Raji (cell line): ENCODE data around the gene STRN4.

Experiments used
- POLR2A ChIP-seq: IDR thresholded peaks from 2 replicates; pipeline ENCODE4 v1.6.1; 2011; ENCODE audit warnings: low read depth, low read length, control low read depth; ENCODE audit not compliant: insufficient read depth

STRN4 gene

DNA sequence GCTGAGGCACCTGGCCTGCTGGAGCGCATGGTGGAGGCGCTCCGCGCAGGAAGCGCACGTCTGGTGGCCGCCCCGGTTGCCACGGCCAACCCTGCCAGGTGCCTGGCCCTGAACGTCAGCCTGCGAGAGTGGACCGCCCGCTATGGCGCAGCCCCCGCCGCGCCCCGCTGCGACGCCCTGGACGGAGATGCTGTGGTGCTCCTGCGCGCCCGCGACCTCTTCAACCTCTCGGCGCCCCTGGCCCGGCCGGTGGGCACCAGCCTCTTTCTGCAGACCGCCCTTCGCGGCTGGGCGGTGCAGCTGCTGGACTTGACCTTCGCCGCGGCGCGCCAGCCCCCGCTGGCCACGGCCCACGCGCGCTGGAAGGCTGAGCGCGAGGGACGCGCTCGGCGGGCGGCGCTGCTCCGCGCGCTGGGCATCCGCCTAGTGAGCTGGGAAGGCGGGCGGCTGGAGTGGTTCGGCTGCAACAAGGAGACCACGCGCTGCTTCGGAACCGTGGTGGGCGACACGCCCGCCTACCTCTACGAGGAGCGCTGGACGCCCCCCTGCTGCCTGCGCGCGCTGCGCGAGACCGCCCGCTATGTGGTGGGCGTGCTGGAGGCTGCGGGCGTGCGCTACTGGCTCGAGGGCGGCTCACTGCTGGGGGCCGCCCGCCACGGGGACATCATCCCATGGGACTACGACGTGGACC, 9.7 kb upstream of the STRN4 start:
- no peak for TF ChIP-seq POLR2A

DNA sequence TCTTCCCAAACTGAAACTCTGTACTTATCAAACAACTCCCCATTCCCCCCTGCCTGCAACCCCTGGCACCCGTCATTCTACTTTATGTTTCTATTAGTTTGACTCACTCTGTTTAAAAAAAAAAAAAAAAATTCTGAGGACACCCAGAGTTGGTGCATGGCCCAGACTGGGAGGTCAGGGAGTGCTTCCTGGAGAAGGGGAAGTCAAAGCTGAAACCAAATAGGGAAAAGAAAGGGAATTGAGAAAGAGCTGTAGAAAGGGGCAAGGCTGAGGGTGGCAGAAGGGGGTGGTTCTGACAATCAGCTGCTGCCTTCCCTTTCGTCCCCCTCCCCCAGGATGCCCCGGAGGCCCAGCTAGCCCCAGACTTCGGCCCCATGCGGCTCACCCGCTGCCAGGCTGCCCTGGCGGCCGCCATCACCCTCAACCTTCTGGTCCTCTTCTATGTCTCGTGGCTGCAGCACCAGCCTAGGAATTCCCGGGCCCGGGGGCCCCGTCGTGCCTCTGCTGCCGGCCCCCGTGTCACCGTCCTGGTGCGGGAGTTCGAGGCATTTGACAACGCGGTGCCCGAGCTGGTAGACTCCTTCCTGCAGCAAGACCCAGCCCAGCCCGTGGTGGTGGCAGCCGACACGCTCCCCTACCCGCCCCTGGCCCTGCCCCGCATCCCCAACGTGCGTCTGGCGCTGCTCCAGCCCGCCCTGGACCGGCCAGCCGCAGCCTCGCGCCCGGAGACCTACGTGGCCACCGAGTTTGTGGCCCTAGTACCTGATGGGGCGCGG, 9.0 kb upstream of the STRN4 start:
- TF ChIP-seq POLR2A: no peak

DNA sequence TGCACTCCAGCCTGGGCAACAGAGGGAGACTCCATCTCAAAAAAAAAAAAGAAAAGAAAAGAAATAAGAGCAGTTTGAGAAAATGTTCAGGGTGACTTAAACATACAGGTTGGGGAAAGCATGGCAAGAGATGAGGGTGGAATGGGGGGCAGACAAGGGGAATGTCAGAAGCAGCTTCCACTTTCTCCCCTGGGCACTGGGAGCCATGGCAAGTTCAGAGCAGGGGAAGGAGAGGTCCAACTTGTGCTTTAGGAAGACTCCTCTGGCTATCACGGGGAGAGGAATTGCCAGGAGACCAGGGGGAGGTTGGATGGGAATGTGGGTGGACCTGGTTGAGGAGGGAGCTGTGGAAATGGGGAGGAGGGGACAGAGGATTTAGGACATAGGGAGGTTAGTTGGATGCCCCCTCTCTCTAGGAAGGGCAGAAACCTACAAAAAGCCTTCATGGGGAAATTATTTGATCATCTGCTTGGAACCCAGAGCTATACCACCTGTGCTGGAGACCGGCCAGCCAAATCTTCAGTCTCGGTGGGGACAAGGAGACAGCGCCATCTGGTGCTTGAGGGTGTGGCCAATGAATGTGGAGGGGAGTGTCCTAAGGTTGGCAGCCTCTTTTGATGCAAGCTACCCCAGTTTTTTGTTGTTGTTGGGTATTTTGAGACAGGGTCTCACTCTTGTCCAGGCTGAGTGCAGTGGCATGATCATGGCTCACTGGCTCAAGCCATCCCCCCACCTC, 7.3 kb upstream of the STRN4 start:
- TF ChIP-seq POLR2A: no peak

DNA sequence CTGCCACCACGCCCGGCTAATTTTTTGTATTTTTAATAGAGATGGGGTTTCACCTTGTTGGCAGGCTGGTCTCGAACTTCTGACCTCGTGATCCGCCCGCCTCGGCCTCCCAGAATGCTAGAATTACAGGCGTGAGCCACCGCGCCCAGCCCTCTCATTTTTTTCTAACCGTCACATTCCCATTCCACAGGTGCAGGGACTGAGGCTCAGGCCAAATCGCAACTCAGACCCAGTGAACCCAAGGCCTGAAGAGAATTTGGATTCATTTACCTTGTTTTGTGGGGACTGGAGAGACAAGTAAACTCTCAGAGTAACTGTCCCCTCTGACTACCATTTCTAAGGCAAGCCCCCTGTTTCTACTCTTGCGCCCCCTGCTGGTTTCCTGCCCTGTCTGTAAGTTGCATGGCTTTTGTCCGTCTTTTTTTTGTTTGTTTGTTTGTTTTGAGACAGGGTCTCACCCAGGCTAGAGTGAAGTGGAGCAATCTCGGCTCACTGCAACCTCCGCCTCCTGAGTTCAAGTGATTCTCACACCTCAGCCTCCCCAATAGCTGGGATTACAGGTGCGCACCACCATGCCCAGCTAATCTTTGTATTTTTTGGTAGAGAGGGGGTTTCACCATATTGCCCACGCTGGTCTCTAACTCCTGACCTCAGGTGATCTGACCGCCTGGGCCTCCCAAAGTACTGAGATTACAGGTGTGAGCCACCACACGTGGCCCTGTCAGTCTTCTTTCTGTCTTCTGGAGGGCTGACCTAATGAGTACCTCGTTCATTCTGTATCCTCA, 2.3 kb upstream of the STRN4 start:
- no peak for TF ChIP-seq POLR2A

DNA sequence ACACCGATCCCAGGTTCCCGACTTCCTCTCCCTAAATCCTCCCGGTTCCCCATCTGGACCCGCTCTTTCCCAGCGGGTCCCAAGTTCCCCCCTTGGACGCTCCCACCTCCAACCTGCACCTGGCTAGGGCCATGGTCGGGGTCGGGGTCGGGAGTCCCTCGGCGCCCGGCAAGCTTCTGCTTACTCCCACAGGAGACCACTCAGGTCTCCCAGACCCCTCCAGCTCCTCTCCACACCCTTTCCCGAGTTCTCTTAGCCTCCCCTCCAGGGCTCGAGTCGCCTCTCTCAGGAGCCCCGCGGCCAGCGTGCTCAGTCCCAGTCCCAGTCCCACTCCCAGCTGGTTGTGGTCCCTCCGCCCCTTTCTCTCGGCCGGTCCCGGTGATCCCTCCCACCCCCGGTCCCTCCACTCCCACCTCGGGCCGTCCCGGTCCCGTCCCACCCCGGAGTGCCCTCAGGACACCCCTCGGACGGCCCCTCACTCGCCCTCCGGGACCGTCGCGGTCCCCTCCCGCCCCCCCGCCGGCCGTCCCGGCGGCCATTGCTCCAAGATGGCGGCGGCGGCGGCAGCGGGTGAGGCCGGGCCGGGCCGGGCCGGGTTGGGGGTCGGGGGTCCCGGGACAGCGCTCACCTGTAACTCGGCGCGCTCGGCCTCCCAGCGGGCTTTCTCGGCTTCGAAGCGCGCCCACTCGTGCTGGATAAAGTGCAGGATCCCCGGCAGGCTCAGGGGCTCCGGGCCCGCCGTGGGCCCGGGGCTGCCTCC, 549 bp downstream of the STRN4 start, which contains the start of gene FKRP:
Gene FKRP (plus strand): TSS at position 537 of the 760 bp plus-strand sequence. CDS start 9,394 bp downstream, outside the sequence.
- no peak for TF ChIP-seq POLR2A

DNA sequence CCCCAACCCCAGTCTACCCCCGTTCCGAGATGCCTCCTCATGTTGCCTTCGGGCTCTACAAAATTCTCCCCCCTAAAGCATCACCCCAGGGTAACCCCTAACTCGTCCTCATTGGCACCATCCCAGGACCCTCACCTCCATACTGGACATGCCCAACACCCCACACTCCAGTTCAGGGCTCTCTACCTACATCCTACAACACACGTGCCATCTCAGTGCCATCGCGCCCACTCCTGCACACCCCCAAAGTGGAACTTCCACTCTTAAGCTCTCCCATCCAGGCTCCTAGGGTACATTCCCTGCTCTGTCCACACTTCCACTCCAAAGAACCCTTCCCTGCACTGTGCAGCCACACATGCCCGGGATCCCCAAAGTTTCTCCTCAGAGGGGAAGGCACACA, 1.2 kb downstream of the STRN4 start:
- no peak for TF ChIP-seq POLR2A

DNA sequence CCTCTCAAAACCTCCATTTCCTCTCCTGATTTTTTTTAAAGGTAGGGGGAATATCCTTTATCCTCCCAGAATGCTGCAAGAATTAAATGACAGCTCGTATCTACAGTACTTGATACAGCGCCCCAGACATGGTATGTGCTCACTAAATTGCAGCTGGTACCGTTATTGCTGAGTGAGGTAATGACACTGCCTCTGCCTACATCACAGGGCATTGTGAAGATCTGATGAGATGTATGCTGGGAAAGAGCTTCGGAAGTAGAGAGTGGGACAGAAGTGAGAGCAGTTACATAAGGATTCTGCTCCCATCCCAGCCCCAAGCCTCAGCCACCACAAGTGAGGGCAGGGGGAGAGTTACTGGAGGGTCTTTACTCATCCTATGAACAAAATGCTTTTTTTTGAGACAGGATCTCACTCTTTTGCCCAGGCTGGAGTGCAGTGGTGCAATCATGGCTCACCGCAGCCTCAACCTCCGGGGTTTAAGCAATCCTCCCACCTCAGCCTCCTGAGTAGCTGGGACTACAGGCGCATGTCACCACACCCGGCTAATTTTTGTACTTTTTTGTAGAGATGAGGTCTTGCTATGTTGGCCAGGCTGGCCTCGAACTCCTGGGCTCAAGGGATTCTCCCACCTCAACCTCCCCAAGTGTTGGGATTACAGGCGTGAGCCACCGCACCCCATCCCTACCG, 2.1 kb downstream of the STRN4 start:
- TF ChIP-seq POLR2A: no peak

DNA sequence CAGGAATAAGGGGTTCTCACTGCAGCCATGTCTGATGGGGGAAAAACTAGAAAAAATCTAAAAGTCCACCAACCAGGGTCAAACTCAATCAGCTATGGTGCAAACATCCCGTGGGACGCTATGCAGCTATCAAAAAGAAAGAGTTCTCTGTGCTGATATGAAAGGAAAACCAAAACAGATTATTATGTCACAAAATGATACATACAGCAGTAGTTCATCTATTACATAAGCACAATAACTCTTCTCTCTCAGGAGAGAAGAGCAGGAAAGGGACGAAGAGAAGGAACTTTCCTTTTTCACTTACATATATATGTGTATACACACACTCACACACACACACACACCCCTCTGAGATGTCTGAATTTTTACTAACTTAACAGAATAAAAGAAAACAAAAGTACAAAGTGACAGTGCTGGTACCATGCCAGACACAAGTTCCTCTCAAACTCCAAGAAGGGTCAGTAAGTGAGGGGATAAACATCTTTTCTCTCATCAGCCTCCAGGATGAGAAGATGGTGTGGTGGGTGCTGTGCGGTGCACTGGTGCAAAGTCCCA, 3.2 kb downstream of the STRN4 start:
- no peak for TF ChIP-seq POLR2A

DNA sequence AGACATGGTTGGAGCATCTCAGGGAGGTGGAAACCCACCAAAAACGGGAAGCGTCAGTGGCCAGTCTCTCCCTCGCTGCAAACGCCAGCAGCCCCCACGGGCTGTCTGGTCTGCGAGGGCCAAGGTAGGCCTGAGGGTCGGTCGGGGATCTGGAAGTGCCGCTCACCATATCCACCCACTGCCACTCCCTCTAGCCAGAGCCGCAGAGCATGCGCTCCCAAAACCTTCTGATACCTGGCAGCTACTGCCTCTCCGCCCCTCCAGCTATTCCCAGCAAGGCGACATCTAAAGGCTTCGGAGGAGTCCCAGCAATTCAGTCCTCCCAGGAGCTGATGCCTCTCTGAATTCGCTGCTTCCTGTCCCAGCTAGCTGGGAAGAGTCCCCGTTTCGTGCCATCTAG, 4.8 kb downstream of the STRN4 start:
- no peak for TF ChIP-seq POLR2A

DNA sequence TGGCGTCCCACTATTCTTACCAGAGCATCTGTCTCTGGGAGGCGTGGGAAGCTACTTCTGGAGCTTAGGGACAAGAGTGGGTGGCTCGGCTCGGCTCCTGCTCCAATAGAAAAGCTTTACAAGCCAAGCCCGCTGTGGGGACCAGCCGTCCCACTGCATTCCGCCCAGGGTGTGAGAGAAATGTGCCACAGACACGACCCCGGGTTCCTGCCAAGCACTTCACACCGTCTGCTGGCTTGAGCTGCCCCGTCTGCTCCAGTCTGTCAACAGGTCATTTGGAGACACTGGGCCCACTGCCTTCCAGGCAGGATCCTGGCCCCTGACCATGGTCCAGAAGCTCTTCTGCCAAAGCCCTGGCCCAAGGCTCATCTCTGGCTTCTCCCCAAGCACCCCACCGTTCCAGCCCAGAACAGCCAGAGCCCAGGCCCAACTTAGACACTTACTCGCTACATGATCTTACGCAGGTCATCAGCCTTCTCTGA, 6.9 kb downstream of the STRN4 start:
- no peak for TF ChIP-seq POLR2A

DNA sequence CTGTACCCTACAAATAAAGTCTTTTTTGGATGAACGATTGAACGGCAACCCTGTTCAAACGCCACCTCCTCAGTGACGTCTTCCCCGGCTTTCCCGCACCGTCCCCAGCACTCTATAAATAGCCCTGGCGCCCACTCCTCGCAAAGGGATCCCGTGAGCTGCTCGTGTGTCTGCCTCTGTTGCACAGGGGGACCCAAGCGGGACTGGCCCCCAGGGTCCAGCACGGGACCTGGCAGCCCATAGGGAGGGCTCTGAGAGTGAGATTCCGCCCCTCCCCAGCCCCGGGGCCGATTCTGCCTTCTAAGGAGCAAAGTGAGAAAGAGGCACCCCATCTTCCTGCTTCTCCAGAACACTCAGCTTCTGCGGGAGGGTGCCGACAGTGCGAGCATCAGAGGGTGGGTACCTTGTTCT, 8.5 kb downstream of the STRN4 start:
- no peak for TF ChIP-seq POLR2A

DNA sequence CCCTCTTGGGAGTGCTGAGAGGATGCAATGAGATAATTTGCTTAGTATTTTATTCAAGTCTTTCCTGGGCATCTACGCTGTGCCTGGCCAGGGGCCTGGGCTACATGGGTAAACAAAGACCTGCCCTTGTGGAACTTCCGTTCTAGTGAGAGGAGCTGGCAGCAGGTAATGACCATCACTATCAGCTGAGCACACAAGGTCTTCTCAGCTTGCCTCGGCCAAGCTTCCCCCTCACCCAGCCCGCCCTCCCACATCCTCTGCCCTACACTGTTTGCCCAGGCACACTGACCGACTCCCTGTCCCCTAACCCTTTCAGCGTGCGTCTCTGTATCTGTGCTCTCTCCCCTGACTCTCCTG, 9.0 kb downstream of the STRN4 start:
- TF ChIP-seq POLR2A: no peak

DNA sequence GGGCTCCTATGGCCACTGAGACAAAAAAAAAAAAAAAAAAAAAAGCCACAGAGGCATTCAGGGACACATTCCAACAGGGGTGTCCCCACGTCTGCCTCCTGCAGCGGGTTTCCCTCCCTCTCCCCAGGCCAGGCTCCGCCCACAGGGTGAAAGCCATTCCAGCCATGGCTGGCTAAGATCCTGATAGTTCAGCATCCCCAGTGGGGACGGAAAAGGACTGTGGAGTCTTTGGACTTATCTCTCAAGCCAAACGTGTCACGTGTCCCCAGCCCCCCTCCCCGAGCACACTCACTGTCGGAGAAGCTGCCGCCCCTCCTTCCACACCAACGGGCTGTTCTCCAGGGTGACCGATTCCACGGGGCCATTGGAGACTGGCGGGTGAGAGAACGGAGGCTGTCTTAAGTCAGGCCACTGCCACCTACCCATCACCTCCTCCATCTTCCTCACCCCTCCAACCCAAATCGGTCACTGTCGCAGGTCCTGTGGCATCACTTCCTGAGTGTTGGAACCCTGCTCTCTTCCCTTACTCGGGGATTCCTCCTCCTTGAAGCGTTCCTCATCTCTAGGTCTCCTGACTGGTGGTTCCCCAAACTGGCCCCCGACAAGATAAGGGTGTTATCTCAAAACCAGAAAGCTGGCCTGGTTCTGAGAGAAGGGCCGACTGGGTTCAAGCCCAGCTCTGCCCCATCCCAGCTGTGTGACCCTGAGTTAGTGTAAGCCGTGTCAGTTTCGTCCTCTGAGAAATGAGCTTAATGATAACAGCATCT, 9.5 kb downstream of the STRN4 start:
- no peak for TF ChIP-seq POLR2A
